Mesothelial cell of epicardium (in vitro differentiated cells): ENCODE data around the gene GLCE. TPM values are rescaled to one million over a fixed set of nuclear protein-coding genes. Genes with fewer than 3 reads are reported as not detected.
"Not testable (repeated sequence)": the region's sequence is repeated elsewhere in the genome, so short reads cannot be mapped to it uniquely, and the experiment has no call there.

ENCODE experiments used
- DNase-seq, 2 experiments: peaks; one replicate each; pipeline ENCODE4 v3.0.0; 2021; ENCODE audit warnings: low spot score in 2 of 2; ENCODE audit not compliant: unreplicated experiment in 2 of 2
- H3K27ac Mint-ChIP-seq: 2 replicates; pipeline ENCODE4 v1.8.0; 2021; ENCODE audit warnings: mixed read lengths
- H3K27me3 Mint-ChIP-seq: 2 replicates; pipeline ENCODE4 v1.8.0; 2021; ENCODE audit warnings: low read depth, mixed read lengths
- H3K36me3 Mint-ChIP-seq: 2 replicates; pipeline ENCODE4 v1.8.0; 2021; ENCODE audit warnings: mixed read lengths
- H3K4me1 Mint-ChIP-seq: 2 replicates; pipeline ENCODE4 v1.8.0; 2021; ENCODE audit warnings: mixed read lengths
- H3K4me3 Mint-ChIP-seq: 2 replicates; pipeline ENCODE4 v1.8.0; 2021; ENCODE audit warnings: mild to moderate bottlenecking, moderate library complexity, mixed read lengths
- H3K9me3 Mint-ChIP-seq: 2 replicates; pipeline ENCODE4 v1.8.0; 2021; ENCODE audit warnings: mixed read lengths
- CTCF ChIP-seq: fragments of 200-600 bp; sonication (generic); IDR thresholded peaks from one replicate; pipeline ENCODE4 v1.5.0; 2021; ENCODE audit warnings: antibody characterized with exemption; ENCODE audit not compliant: unreplicated experiment
- total RNA-seq: library from RNA; stranded (reverse); gene quantifications from 3 replicates; pipeline ENCODE4 v1.2.1, GENCODE V29; 2021

The GLCE gene
- total RNA-seq, 1 donor from 2014 or later: 22.0 TPM

- H3K36me3 Mint-ChIP-seq: no peaks in the 10 kb centered on the region
- no peak overlapping the region for H3K4me3 Mint-ChIP-seq
- no peaks in the 10 kb centered on the region for H3K9me3 Mint-ChIP-seq
- DNase-seq: no peak
- no peak overlapping the region for H3K27ac Mint-ChIP-seq
- no peak for TF ChIP-seq CTCF
- H3K27me3 Mint-ChIP-seq: no peaks in the 10 kb centered on the region
- H3K4me1 Mint-ChIP-seq: peaks cover 19% of the 10 kb centered on the region
Observed at GRCh38 chr15:69165637-69166025, 5.2 kb downstream of the GLCE start.

- no peaks in the 10 kb centered on the region for H3K9me3 Mint-ChIP-seq
- H3K27me3 Mint-ChIP-seq: no peaks in the 10 kb centered on the region
- TF ChIP-seq CTCF: no peak
- H3K4me1 Mint-ChIP-seq: peaks cover 11% of the 10 kb centered on the region
- H3K27ac Mint-ChIP-seq: no peak overlapping the region
- H3K36me3 Mint-ChIP-seq: no peaks in the 10 kb centered on the region
- DNase-seq: no peak
- H3K4me3 Mint-ChIP-seq: no peak overlapping the region
Observed at GRCh38 chr15:69167218-69167846, 6.9 kb downstream of the GLCE start.

- not testable (repeated sequence) for H3K4me3 Mint-ChIP-seq, H3K36me3 Mint-ChIP-seq
Observed at GRCh38 chr15:69168361-69168760, 7.9 kb downstream of the GLCE start.

GRCh38 chr15:69169540-69169939, 9.1 kb downstream of the GLCE start:
- H3K9me3 Mint-ChIP-seq, H3K27me3 Mint-ChIP-seq, H3K36me3 Mint-ChIP-seq, H3K4me1 Mint-ChIP-seq, H3K27ac Mint-ChIP-seq, H3K4me3 Mint-ChIP-seq, DNase-seq: not testable (repeated sequence)

More at GRCh38 chr15:69168361-69168760, 7.9 kb downstream of the GLCE start:
- not testable (repeated sequence) for H3K4me1 Mint-ChIP-seq, DNase-seq, H3K27me3 Mint-ChIP-seq, H3K27ac Mint-ChIP-seq, H3K9me3 Mint-ChIP-seq

GRCh38 chr15:69170597-69170996, 10.2 kb downstream of the GLCE start:
- no peaks in the 10 kb centered on the region for H3K9me3 Mint-ChIP-seq
- no peaks in the 10 kb centered on the region for H3K36me3 Mint-ChIP-seq
- peaks cover 2% of the 10 kb centered on the region for H3K4me1 Mint-ChIP-seq
- H3K27ac Mint-ChIP-seq: no peak overlapping the region
- no peaks in the 10 kb centered on the region for H3K27me3 Mint-ChIP-seq
- no peak overlapping the region for H3K4me3 Mint-ChIP-seq
- DNase-seq: no peak
- no peak for TF ChIP-seq CTCF

GRCh38 chr15:69172847-69173246, 12.4 kb downstream of the GLCE start:
- no peak for DNase-seq
- Mint-ChIP-seq H3K27me3 (no peaks in the 10 kb centered on the region), H3K9me3 (no peaks in the 10 kb centered on the region), H3K4me3 (no peak overlapping the region), H3K4me1 (no peaks in the 10 kb centered on the region), H3K36me3 (no peaks in the 10 kb centered on the region), H3K27ac (no peak overlapping the region)
- no peak for TF ChIP-seq CTCF

- Mint-ChIP-seq H3K27ac (no peak overlapping the region), H3K4me3 (no peak overlapping the region), H3K9me3 (no peaks in the 10 kb centered on the region), H3K27me3 (no peaks in the 10 kb centered on the region), H3K4me1 (no peaks in the 10 kb centered on the region), H3K36me3 (no peaks in the 10 kb centered on the region)
- TF ChIP-seq CTCF: no peak
- DNase-seq: no peak
Observed at GRCh38 chr15:69175536-69175935, 15.1 kb downstream of the GLCE start.
